Fibroblast of gingiva (primary cell): Measurements from ENCODE around the gene RASA4.
"Not testable (repeated sequence)": the region's sequence is repeated elsewhere in the genome, so short reads cannot be mapped to it uniquely, and the experiment has no call there.

Experiments used
- DNase-seq: peaks from one replicate; pipeline ENCODE4 v3.0.0-alpha.2; 2011; ENCODE audit warnings: low read depth

Gene RASA4

GRCh38 chr7:102616507-102617125, at the start of gene RASA4:
Gene RASA4, minus strand, starts transcription at chr7:102616756. Its CDS starts 67 bp downstream, at chr7:102616689.
- not testable (repeated sequence) for DNase-seq

GRCh38 chr7:102664765-102665164, 48.2 kb upstream of the RASA4 start:
- not testable (repeated sequence) for DNase-seq

DNA sequence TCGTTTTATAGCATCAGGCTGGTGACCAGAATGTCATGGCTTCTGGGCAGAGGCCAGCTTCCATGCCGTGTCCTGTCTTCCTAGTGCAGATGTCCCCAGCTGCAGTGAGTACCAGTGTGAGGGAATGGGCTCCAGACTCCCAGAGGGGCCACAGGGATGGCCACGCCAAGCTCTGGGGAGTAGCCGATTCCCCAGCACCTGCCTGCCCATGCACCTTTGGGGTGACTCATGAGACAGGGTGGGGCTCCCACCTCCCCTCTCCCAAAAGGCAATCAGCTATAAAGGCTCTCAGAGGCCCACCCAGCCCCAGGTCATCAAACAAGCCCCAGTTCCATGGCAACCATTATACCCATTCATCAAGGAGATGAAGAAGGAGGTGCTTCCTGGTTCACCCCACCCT, 33.4 kb upstream of the RASA4 start, which contains the start of gene SPDYE2B:
SPDYE2B (plus strand) TSS at position 396 of the 400 bp plus-strand sequence. CDS start 2,030 bp downstream, outside the sequence.
- DNase-seq: not testable (repeated sequence)

DNA sequence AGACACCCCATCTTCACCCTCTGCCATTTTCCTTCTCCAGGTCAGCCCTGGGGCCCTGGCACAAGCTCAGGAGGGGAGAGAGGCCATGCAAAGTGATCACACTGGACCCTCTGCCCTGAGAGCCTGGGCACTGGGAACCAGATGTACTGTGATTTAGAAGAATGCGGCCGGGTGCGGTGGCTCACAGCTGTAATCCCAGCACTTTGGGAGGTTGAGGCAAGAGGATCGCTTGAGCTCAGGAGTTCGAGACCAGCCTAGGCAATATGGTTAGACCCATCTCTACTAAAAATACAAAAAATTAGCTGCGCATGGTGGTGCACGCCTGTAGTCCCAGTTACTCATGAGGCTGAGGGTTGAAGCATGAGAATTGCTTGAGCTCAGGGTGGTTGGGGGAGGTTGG, 31.3 kb upstream of the RASA4 start:
- DNase-seq: not testable (repeated sequence)

DNA sequence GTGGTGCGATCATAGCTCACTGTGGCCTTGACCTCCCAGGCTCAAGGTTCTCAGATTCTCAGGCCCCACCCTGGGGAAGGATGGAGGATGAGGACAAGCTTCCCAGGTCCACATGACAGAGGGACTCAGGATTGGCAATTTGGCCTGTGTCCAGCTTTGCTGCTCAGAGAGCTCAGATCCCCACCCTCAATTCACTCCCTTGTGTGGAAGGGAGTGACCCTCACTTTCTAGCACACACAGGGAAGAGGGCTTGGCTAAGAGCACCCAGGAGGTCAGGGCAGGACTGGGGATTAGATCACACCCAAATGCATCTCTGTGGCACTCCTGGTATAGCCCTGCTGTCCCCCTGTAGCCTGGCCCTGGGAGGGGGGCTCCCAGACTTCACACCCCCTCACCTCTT, 26.8 kb upstream of the RASA4 start:
- not testable (repeated sequence) for DNase-seq

- not testable (repeated sequence) for DNase-seq
These were observed 26.1 kb upstream of the RASA4 start, which contains the start of gene UPK3BL1 for GRCh38 chr7:102642691-102643090. Gene UPK3BL1, minus strand, starts transcription at chr7:102642791. Its CDS starts 50 bp downstream, at chr7:102642741.

- not testable (repeated sequence) for DNase-seq
These were observed 22.3 kb upstream of the RASA4 start for GRCh38 chr7:102638848-102639247.

DNA sequence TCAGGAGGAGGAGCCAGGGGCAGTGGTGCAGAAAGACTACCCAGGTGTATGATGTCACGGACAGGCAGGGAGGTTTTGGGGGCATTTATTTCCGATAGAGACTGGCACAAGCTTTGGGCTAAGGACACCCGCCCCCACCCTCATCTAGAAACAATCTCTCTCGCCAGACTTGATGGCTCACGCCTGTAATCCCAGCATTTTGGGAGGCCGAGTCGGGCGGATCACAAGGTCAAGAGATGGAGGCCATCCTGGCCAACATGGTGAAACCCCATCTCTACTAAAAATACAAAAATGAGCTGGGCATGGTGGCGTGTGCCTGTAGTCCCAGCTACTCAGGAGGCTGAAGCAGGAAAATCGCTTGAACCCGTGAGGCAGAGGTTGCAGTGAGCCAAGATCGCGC, 20.4 kb upstream of the RASA4 start:
- not testable (repeated sequence) for DNase-seq

GRCh38 chr7:102635354-102635753, 18.8 kb upstream of the RASA4 start:
- not testable (repeated sequence) for DNase-seq

DNA sequence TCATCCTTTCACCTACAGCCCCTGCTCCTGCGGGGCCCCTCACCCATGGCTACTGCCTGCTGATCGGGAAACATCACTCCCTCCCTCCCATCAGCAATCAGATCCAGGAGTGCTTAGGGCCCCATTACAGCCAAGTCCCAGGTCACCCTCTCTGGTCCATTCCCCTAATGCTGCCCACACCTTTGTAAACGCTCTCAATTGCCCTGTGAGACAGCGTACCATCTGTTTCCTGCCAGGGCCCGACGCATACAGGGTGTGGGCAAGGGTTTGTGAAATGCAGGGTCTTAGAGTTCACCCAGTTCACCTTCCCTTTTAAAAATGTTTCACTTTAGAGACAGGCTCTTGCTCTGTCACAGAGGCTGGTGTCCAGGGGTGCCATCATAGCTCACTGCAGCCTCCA, 17.7 kb upstream of the RASA4 start:
- not testable (repeated sequence) for DNase-seq

DNA sequence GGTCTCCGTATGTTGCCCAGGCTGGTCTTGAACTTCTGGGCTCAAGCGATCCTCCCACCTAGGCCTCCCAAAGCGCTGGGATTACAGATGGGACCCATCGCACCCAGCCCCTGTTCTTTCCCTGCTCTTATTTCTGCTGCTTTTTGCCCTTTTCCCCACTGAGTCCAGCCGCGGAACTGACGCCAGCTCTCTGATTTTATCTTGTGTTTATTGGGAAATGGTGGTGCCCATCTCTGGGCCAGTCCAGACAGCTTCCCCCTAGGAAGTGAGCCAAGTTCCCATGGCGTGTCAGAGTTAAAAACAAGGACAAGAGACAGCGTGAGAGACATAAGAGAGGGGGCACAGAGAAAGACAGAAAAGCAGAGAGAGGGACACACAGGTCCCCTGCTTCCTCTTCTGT, 14.1 kb upstream of the RASA4 start:
- DNase-seq: not testable (repeated sequence)

GRCh38 chr7:102627271-102627904, 10.8 kb upstream of the RASA4 start:
- DNase-seq: not testable (repeated sequence)

DNA sequence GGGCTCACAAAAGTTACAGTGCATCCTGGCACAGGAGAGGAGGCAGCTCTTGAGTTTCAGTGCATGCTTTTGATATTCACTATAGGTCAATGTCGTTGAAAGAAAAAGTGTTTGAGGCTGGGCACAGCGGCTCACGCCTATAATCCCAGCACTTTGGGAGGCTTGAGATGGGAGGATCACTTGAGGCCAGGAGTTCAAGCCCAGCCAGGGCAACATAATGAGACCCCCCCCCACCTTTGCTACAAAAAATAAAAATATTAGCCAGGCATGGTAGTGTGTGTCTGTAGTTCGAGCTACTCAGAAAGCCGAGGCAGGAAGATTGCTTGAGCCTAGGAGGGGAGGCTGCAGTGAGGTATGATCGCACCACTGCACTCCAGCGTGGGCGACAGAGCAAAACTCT, 1.6 kb upstream of the RASA4 start:
- not testable (repeated sequence) for DNase-seq

GRCh38 chr7:102615930-102616329, 626 bp downstream of the RASA4 start:
- DNase-seq: not testable (repeated sequence)

GRCh38 chr7:102614873-102615272, 1.7 kb downstream of the RASA4 start:
- DNase-seq: not testable (repeated sequence)

DNA sequence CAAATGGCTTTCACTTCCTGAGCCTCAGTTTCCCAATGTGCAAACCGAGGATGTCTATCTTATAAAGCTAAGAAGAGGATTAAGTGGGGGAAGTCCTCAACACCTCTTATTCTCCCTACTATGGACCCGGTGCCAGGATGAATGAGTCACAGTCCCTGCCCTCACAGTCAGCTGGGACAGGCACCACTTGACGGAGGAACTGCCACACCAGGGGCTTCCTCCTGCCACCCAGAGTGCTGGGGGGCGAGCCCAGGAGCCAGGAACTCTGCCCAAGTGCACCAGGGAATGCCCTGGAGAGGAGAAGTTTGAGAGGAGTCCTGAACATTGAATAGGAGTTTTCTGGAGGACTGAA, 2.2 kb downstream of the RASA4 start:
- DNase-seq: not testable (repeated sequence)

- DNase-seq: not testable (repeated sequence)
These were observed 2.8 kb downstream of the RASA4 start for GRCh38 chr7:102613575-102614345.

DNA sequence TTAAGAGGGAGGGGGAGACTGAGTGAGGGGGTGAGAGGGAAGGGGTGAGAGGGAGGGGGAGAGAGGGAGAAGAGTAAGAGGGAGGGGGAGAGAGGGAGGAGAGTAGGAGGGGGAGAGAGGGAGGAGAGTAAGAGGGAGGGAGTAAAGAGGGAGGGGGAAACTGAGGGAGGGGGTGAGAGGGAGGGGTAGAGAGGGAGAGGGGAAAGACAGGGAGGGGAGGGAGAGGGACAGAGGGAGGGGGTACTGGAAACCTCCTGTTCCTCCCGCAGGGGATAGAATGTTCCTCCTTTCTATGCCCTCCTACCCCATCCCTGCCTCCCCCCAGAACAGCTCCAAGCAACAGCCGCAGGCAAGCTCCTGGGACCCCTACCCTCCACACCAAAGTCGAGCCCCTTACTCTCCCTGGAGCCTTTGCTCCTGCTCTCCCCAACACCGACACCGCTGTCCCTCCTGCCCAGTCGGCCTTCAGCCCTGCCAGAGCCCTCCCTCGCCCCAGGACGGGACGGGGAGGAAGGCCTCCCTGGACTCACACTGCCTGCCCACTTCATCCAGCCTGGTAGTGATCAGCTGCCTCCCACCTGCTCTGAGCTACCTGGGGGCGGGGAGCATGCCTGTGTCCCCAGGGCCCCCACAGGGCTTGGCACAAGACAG, 4.8 kb downstream of the RASA4 start:
- not testable (repeated sequence) for DNase-seq

DNA sequence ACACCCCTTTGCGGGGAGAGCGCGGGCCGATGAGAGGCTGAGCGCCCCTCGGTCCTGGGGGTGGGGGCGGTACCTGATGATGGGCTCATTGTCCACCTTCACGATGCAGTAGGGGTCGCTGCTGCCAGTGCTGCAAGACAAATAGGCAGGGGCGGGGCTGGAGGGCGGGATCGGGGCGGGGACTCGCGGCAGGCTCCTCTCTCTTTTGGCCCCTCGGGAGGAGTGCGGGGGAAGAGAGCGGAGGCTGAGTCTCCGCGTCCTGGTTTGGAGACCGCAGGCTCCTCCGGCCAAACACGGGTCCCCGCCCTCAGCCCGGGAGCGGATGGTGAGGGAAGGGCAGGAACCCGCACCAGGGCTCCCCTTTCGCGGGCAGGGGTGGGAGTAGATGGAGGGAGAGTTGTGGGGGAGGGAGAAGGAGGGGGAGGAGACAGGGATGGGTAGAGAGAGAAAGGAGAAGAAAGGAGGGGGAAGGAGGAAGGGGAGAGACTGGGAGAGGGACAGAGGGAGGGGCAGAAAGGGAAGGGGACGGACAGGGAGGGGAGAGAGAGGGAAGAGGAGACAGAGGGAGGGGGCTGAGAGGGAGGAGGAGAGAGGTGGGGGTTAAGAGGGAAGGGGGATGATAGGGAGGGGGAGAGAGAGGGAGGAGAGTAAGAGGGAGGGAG, 5.4 kb downstream of the RASA4 start:
- not testable (repeated sequence) for DNase-seq

DNA sequence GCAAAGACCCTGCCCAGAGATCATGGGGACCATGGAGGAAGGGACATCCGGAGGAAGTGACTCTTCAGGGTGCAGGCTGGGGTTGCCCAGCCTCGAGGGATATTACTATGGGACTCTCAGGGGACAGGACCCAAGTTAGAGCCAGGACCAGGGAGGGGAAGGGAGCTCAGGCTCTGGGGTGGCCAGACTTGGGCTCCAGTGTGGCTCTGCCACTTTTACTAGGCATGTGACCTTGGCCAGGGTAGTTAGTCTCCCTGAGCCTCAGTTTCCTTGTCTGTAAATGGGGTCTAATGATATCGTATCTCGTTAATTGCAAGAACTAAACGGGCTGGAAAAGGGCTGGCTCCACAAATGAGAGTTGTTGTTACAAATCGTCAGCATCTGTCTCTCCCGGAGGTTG, 6.1 kb downstream of the RASA4 start:
- DNase-seq: not testable (repeated sequence)

- DNase-seq: not testable (repeated sequence)
These were observed 6.8 kb downstream of the RASA4 start for GRCh38 chr7:102609734-102610133.

DNA sequence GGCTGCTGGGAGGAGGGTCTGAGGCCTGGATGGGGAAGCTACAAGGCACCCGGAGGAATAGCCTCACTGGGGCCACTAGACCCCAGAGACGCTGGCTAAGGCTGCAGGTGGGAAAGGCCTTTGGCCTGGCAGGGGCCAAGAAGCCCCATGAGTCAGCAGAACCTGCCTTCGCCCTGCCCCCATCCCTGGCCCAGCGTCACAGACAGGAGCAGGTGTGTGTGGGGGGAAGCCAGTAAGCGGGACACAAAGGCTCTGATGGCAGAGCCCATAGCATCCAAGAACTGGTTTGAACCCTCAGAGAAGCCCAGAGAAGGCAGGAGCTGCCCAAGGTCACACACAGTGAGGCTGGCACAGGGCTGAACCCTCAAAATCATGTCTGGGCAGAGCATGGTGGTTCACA, 9.7 kb downstream of the RASA4 start:
- not testable (repeated sequence) for DNase-seq
